Endodermal cell (in vitro differentiated cells): ENCODE measurements around the gene EDEM2. TPM values are rescaled to one million over a fixed set of nuclear protein-coding genes. Genes with fewer than 3 reads are reported as not detected.

Source experiments
- DNase-seq: peaks from one replicate; pipeline ENCODE4 v3.0.0-alpha.2; 2017
- H3K27ac ChIP-seq: 2 replicates; pipeline ENCODE4 v1.5.1; 2013; ENCODE audit warnings: mild to moderate bottlenecking, low read depth, low read length, moderate library complexity
- H3K27me3 ChIP-seq: 2 replicates; pipeline ENCODE4 v1.6.1; 2013; ENCODE audit warnings: mild to moderate bottlenecking, low read length, moderate library complexity; ENCODE audit not compliant: insufficient read depth, control insufficient read depth, poor library complexity, severe bottlenecking
- H3K36me3 ChIP-seq: 2 replicates; pipeline ENCODE4 v1.7.0; 2013; ENCODE audit warnings: mild to moderate bottlenecking, low read length, moderate library complexity; ENCODE audit not compliant: control insufficient read depth, insufficient read depth
- H3K4me1 ChIP-seq: one replicate; pipeline ENCODE4 v1.7.0; 2013; ENCODE audit warnings: low read length; ENCODE audit not compliant: control insufficient read depth, insufficient read depth
- H3K4me3 ChIP-seq: 2 replicates; pipeline ENCODE4 v1.5.1; 2013; ENCODE audit warnings: mild to moderate bottlenecking, low read length, moderate library complexity
- H3K9ac ChIP-seq: 2 replicates; pipeline ENCODE4 v1.6.1; 2013; ENCODE audit warnings: mild to moderate bottlenecking, low read length, moderate library complexity; ENCODE audit not compliant: poor library complexity, severe bottlenecking; ENCODE audit errors: extremely low read depth
- H3K9me3 ChIP-seq: 2 replicates; pipeline ENCODE4 v1.6.1; 2013; ENCODE audit warnings: mild to moderate bottlenecking, low read length, moderate library complexity; ENCODE audit not compliant: control insufficient read depth
- H3K27ac Mint-ChIP-seq: 2 replicates; pipeline ENCODE4 v1.8.0; 2020; ENCODE audit warnings: mixed read lengths
- H3K27me3 Mint-ChIP-seq: 2 replicates; pipeline ENCODE4 v1.8.0; 2021; ENCODE audit warnings: mild to moderate bottlenecking, mixed read lengths; ENCODE audit not compliant: insufficient read depth
- H3K36me3 Mint-ChIP-seq: 2 replicates; pipeline ENCODE4 v1.8.0; 2020; ENCODE audit warnings: low read depth, mixed read lengths
- H3K4me1 Mint-ChIP-seq: 2 replicates; pipeline ENCODE4 v1.8.0; 2020; ENCODE audit warnings: mixed read lengths
- H3K4me3 Mint-ChIP-seq: 2 replicates; pipeline ENCODE4 v1.8.0; 2020; ENCODE audit warnings: mild to moderate bottlenecking, moderate library complexity, mixed read lengths
- H3K9me3 Mint-ChIP-seq: 2 replicates; pipeline ENCODE4 v1.8.0; 2020; ENCODE audit warnings: mild to moderate bottlenecking, mixed read lengths
- WGBS, 2 experiments: methylation state at CpG; one replicate each; pipeline versions ENCODE4 v1.1.5 to v1.1.7; 2013; ENCODE audit warnings: missing lambda C conversion rate in 2 of 2, mixed read lengths in 1 of 2; ENCODE audit not compliant: insufficient coverage in 1 of 2, insufficient read length in 1 of 2; 5-methylcytosine and 5-hydroxymethylcytosine counted together
- total RNA-seq, 2 donors: library from RNA; stranded (reverse); fragmentation: NEBNext Ultra II Directional in 1 of 2; extraction: Animal tissue kit (Norgen Biotek cat#: 25700) in 1 of 2; gene quantifications; 2 replicates in 1 of 2; 3 replicates in 1 of 2; pipeline ENCODE4 v1.2.1, GENCODE V29; 2021
- TF ChIP-seq, protein P1 (sequence below): fragments of 200-600 bp; sonication (generic); conservative IDR thresholded peaks from 2 replicates; pipeline ENCODE4 v1.5.0; 2021; ENCODE audit warnings: antibody characterized with exemption, mild to moderate bottlenecking

The EDEM2 gene
- total RNA-seq, 2 donors from 2014 or later = 21.4 to 32.2 TPM

DNA sequence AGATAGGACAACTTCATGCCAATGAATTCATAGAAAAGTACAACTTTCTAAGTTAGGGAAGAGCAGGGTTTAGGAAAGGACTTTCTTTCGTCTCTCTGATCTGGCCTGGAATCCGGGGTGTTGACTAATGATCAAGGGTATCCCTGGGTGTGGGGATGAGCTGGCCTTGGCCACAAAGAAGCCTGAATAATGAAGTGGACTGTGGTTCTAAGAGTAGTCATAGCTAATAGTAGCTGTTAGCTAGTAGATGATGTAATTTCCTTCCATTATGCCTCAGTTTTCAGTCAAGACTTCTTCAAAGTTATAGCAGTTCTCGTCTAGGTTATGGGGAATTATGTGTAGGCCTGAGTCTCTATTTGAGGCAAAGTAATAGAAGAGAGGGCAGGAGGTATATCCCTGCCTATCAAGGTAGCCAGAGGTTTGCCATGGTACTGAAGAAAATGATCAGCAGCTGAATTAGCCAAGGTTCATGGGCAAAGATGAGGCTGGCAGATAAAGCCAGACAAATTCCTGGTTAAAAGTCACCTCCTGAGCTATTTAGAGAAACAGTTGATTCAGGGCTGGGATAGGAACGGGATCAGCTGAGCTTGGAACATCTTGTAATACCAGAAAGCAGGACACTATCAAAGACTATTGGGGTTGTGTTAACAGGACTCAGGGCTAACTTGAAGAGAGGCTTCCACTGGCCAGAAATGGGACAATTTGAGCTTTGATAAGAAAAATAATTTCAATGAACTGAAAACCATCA lies 35.8 kb downstream of the EDEM2 start:
- no peak overlapping the region for H3K4me3 Mint-ChIP-seq
- no peak overlapping the region for H3K27ac Mint-ChIP-seq
- DNase-seq = no peak
- TF ChIP-seq, protein P1, sequence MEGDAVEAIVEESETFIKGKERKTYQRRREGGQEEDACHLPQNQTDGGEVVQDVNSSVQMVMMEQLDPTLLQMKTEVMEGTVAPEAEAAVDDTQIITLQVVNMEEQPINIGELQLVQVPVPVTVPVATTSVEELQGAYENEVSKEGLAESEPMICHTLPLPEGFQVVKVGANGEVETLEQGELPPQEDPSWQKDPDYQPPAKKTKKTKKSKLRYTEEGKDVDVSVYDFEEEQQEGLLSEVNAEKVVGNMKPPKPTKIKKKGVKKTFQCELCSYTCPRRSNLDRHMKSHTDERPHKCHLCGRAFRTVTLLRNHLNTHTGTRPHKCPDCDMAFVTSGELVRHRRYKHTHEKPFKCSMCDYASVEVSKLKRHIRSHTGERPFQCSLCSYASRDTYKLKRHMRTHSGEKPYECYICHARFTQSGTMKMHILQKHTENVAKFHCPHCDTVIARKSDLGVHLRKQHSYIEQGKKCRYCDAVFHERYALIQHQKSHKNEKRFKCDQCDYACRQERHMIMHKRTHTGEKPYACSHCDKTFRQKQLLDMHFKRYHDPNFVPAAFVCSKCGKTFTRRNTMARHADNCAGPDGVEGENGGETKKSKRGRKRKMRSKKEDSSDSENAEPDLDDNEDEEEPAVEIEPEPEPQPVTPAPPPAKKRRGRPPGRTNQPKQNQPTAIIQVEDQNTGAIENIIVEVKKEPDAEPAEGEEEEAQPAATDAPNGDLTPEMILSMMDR = no peak
- WGBS, 2 experiments = 92 to 95% methylated on average over 4 of the region's 4 CpGs
- H3K27me3 Mint-ChIP-seq = no peaks in the 10 kb centered on the region
- peaks cover 9% of the 10 kb centered on the region for H3K36me3 ChIP-seq
- no peaks in the 10 kb centered on the region for H3K9me3 ChIP-seq
- H3K4me1 Mint-ChIP-seq = no peaks in the 10 kb centered on the region
- no peaks in the 10 kb centered on the region for H3K4me1 ChIP-seq
- no peak overlapping the region for H3K4me3 ChIP-seq
- no peak overlapping the region for H3K9ac ChIP-seq
- no peaks in the 10 kb centered on the region for H3K9me3 Mint-ChIP-seq
- peaks cover 20% of the 10 kb centered on the region for H3K36me3 Mint-ChIP-seq
- H3K27me3 ChIP-seq = no peaks in the 10 kb centered on the region
- no peak overlapping the region for H3K27ac ChIP-seq

DNA sequence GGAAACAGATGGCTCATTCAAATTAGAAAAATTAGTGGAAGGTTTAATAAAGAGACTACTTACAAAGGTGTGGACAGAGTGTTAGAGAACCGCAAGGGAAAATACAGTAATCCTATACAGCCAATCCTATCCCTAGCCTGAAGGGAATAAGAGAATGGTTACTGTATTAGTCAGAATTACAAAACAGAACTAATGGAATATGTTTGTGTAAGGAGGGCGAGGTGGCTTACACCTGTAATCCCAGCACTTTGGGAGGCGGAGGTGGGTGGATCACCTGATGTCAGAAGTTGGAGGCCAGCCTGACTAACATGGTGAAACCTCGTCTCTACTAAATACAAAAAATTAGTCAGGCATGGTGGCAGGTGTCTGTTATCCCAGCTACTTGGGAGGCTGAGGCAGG lies 38.2 kb downstream of the EDEM2 start:
- Mint-ChIP-seq H3K27ac (no peak overlapping the region), H3K9me3 (no peaks in the 10 kb centered on the region), H3K36me3 (peaks cover 2% of the 10 kb centered on the region), H3K27me3 (no peaks in the 10 kb centered on the region), H3K4me3 (no peak overlapping the region), H3K4me1 (no peaks in the 10 kb centered on the region)
- Histone ChIP-seq H3K9me3 (no peaks in the 10 kb centered on the region), H3K9ac (no peak overlapping the region), H3K27ac (no peak overlapping the region), H3K4me3 (no peak overlapping the region), H3K27me3 (no peaks in the 10 kb centered on the region), H3K4me1 (no peaks in the 10 kb centered on the region), H3K36me3 (no peaks in the 10 kb centered on the region)
- 84 to 92% methylated on average over 3 of the region's 4 CpGs for WGBS, 2 experiments
- DNase-seq = no peak
- TF ChIP-seq, protein P1 = no peak

- no peak for DNase-seq
- H3K27me3 ChIP-seq = no peaks in the 10 kb centered on the region
- no peak overlapping the region for H3K4me3 ChIP-seq
- H3K27ac Mint-ChIP-seq = no peak overlapping the region
- H3K4me1 Mint-ChIP-seq = no peaks in the 10 kb centered on the region
- no peaks in the 10 kb centered on the region for H3K9me3 Mint-ChIP-seq
- TF ChIP-seq, protein P1 = no peak
- H3K4me3 Mint-ChIP-seq = no peak overlapping the region
- 75% methylated on average over 1 of the region's 1 CpG; no CpG with 5 or more reads in 1 of the 2 experiments for WGBS, 2 experiments
- no peaks in the 10 kb centered on the region for H3K36me3 ChIP-seq
- H3K27me3 Mint-ChIP-seq = no peaks in the 10 kb centered on the region
- no peaks in the 10 kb centered on the region for H3K9me3 ChIP-seq
- no peaks in the 10 kb centered on the region for H3K4me1 ChIP-seq
- H3K36me3 Mint-ChIP-seq = no peaks in the 10 kb centered on the region
- no peak overlapping the region for H3K27ac ChIP-seq
- H3K9ac ChIP-seq = no peak overlapping the region
These were observed 40.2 kb downstream of the EDEM2 start for GRCh38 chr20:35106827-35107380.
